HG03342 (cell line): ENCODE measurements around the gene NEK1.

Experiments
- ATAC-seq: cut with Tn5 transposase; IDR thresholded peaks from one replicate; pipeline ENCODE4 v1.9.1; 2021; ENCODE audit warnings: mild to moderate bottlenecking, moderate library complexity; ENCODE audit not compliant: unreplicated experiment

Gene NEK1

DNA sequence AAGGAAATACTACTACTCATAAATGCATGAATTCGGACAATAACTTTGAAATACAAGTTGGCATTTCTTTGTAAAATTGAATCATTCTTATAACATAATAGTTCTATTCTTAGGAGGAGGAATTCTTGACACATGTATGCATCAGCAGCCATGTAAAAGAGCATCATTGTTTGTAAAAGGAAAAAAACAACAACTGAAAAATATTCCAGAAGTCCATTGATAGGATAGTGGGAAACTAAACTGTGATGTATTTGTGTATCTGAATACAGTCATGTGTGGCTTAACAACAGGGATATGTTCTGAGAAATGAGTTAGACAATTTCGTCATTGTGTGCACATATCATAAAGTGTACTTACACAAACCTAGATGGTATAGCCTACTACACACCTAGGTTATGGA lies 239.6 kb downstream of the NEK1 start:
- no peak for ATAC-seq

DNA sequence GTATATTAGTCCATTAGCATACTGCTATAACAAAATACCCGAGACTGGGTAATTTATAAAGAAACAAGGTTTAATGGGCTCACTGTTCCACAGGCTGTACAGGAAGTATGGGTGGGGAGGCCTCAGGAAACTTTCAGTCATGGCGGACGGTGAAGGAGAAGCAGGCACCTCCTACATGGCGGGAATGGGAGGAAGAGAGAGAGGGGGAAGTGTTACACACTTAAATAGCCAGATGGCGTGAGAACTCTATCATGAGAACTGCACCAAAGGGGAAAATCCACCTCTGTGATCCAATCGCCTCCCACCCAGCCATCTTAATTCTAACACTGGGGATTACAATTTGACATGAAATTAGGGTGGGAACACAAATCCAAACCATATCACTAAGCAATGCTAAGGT lies 242.7 kb downstream of the NEK1 start:
- ATAC-seq = no peak

DNA sequence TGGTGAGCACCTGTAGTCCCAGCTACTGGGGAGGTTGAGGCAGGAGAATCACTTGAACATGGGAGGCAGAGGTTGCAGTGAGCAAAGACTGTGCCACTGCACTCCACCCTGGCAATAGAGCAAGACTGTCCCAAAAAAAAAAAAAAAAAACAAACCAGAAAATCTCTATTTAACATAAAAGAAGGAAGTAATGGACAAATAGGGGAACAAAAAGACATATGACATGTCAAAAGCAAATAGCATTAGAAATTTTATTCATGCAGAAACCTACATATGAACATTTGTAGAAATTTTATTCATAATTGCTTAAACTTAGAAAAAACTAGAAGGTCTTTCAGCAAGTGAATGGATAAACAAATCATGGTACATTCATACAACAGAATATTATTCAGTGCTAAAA lies 244.6 kb downstream of the NEK1 start:
- ATAC-seq = no peak

DNA sequence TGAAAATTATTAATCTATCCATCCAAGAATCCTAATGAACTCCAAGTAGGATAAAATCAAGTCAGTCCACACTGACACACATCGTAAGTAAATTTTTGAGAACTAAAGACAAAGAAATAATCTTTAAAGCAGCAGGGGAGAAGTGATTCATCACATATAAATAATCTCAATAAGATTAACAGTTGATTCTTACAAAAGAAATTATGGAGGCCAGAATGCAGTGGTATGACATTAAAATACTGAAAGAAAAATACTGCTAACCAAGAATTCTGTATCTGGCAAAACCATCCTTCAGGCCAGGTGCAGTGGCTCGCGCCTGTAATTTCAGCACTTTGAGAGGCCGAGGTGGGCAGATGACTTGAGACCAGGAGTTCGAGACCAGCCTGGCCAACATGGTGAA lies 245.6 kb downstream of the NEK1 start:
- ATAC-seq = no peak

DNA sequence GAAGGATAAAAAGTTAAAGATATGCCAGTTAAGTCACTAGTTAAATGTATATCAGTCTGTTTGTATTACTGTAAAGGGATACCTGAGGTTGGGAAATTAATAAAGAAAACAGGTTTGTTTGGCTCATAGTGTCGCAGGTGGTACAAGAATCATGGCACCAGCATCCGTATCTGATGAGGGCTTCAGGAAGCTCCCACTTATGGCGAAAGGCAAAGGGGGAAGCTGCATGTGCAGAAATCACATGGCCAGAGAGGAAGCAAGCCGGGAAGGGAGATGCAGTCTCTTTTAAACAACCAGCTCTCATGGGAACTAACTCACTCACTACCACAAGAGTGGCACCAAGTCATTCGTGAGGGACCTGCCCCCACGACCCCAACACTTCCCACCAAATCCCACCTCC lies 249.8 kb downstream of the NEK1 start:
- no peak for ATAC-seq

DNA sequence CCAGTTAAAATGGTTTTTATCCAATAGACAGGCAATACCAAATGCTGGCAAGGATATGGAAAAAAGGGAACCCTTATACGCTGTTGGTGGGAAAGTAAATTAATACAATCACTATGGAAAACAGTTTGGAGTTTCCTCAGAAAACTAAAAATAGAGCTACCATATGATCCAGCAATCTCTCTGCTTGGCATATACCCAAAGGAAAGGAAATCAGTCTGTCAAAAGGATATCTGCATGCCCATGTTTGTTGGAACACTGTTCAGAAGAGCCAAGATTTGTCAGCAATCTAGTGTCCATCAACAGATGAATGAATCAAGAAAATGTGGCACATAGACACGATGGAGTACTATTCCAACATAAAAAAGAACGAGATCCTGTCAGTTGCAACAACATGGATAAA lies 250.6 kb downstream of the NEK1 start:
- no peak for ATAC-seq

DNA sequence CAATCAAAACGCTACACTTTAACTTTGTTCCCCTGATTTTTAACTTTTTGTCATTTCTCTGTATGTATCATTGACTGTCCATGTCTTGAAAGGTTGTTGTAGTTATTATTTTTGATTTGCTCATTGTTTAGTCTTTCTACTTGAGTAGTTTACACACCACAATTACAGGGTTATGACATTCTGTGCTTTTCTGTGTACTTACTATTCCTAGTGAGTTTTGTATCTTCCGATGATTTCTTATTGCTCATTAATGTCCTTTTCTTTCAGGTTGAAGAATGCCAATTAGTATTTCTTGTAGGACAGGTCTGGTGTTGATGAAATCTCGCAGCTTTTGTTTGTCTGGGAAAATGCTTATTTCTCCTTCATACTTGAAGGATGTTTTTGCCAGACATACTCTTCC lies 252.4 kb downstream of the NEK1 start:
- no peak for ATAC-seq

DNA sequence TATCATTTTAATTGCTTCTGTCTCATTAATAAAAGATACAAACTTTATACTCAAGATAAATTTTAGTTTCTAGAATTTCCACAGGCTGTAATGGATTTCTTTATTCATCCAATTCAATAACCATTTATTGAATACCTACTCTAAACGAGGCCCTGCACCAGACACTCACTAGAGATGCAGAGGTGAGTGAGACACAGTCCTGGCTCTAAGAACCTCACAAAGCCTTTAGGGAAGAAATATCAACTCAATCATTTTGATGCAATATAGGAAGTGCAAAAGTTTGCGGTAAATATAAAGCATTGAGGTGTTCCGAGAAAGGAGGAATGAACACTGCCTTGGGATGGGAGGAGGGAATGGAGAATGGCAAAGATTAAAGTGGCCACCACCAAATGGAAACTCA lies 260.0 kb downstream of the NEK1 start:
- ATAC-seq = no peak

DNA sequence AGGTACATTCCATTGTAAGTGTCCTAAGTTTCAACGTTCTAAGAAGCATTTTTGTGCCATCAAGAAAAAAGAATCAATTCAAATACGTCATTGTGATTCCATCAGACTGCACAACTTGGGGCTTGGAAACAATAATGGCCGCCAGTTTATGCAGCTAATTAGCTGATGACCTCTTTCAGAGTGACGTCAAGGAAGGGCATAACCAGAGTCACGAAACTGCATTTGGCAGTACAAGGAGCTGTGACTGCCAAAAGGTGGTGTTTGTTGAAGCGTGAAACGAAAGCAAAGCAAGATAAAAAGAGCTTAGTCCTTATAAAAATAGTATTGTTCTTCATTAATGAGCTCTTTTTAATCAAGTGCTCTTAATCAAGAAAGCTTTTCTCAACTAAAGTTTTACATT lies 260.5 kb downstream of the NEK1 start:
- ATAC-seq = no peak

DNA sequence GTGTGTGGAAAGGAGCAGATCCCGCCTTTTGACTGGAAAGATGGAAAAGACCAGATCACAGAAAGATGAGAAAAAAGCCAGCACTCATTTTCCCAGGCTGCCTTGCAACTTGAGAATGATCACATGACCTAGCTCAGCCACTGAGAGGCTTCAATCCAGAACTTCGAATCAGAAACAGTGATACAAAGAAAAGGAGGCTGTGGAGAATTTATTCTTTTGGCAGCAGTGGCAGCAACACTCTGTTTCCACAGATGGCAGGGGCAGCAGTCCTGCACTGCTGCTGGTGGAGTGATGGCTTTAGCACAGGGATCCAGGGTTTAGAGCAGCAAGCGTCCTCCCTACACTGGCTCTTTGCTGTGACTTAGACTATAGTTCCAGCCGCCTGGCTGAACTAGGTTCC lies 263.8 kb downstream of the NEK1 start:
- no peak for ATAC-seq

DNA sequence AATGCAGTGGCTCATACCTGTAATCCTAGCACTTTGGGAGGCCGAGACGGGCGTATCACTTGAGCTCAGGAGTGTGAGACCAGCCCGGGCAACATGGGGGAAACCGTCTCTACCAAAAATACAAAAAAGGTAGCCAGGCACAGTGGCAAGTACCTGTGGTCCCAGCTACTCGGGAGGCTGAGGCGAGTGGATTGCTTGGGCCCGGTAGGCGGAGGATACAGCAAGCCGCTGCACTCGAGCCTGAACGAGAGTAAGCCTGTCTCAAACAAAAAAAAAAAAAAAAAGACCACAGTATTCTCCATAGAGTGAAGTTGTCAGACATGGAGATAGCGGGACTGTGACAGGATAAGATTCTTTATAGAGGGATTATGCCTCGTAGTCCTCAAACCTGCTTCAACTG lies 265.5 kb downstream of the NEK1 start:
- no peak for ATAC-seq

DNA sequence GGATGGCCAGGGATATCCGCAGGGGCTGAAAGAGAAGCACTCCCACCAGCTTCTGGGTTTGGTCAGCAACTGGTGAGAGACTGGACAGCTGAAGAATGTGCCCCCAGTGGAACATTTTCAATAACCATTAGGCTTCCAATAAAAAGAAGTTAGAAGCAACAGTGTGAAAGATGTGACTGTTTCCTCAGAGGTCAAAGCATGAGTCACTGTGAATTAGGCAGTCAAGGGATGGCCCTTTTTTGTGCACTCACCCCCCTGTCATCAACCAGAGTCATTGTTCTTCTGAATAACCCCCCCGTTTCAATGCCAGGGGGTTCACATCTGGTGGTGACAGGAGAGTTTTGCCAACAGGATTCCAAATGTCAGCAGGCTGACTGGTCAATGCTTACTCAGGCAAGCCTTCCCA lies 267.1 kb downstream of the NEK1 start:
- ATAC-seq = no peak
